ENCODE data around the gene PTTG2.

- TF ChIP-seq, protein P1, sequence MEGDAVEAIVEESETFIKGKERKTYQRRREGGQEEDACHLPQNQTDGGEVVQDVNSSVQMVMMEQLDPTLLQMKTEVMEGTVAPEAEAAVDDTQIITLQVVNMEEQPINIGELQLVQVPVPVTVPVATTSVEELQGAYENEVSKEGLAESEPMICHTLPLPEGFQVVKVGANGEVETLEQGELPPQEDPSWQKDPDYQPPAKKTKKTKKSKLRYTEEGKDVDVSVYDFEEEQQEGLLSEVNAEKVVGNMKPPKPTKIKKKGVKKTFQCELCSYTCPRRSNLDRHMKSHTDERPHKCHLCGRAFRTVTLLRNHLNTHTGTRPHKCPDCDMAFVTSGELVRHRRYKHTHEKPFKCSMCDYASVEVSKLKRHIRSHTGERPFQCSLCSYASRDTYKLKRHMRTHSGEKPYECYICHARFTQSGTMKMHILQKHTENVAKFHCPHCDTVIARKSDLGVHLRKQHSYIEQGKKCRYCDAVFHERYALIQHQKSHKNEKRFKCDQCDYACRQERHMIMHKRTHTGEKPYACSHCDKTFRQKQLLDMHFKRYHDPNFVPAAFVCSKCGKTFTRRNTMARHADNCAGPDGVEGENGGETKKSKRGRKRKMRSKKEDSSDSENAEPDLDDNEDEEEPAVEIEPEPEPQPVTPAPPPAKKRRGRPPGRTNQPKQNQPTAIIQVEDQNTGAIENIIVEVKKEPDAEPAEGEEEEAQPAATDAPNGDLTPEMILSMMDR (IDR thresholded peaks at IDR 0.05): no peak
- TF ChIP-seq EP300 (IDR thresholded peaks at IDR 0.05): no peak
Observed at GRCh38 chr4:37998226-37998625, 38.0 kb downstream of the PTTG2 start.

Data from gastroesophageal sphincter (tissue), 3 donors.